Measurements from ENCODE around the gene IL11.
A peak's percentile ranks its signal among the peaks of the same experiment; 100 is the strongest.

Gene IL11

DNA sequence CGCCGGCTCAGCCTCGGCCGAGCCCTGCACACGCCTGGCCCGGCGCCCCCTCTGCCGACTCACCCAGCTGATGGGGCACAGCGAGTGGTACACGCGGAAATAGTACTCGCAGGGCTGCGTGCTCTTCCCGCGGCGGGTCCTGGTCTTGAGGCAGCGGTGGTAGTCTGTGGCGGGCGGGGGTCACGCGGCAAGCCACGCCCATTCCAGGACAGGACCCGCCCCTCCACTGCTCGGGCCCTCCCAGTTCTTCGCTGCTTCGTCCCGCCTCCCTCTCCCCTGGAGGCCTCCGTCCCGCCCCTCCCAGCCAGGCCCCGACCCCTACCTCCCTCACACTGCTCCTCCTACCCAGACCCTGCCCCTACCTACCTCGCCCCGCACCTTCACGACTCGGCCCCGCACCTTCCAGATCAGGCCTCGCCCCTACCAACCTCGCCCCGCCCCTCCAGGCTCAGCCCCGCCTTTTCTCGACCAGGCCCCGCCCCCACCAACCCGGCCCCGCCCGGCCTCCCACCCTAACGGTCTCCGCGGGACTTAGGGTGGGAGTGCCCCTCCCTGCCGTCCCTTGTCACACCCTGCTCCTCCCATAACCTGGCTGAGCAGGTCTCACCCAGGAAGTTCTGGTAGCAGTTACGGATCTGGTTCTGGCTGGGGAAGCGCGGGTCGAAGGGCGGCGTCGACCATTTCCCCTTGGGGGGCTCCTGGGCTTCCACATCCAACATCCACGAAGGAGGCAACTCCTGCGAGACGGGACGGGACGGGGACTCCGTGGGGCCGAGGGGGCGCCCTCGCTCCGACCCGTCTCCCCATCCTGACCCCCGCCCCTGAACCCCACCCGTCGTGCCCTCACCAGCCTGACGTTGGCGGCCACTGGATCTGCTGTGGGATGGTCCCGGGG is 16.2 kb downstream of the IL11 start:
- H3K27me3 ChIP-seq, result peaks cover 80% of the 10 kb centered on the region
- H3K9me3 ChIP-seq, result no peaks in the 10 kb centered on the region
- H3K27ac ChIP-seq, result no peak overlapping the region
- H3K4me3 ChIP-seq (ENCODE audit: low read depth in 1 of 2, low read length in 1 of 2), result peak overlapping the region; percentile 65 to 66
- H3K4me1 ChIP-seq (ENCODE audit: control insufficient read depth in 1 of 2, insufficient read depth in 1 of 2, low read depth in 1 of 2, low read length in 1 of 2), result peaks cover 7 to 15% of the 10 kb centered on the region in 2 experiments
- no peaks in the 10 kb centered on the region for H3K36me3 ChIP-seq
- TF ChIP-seq, protein P1, sequence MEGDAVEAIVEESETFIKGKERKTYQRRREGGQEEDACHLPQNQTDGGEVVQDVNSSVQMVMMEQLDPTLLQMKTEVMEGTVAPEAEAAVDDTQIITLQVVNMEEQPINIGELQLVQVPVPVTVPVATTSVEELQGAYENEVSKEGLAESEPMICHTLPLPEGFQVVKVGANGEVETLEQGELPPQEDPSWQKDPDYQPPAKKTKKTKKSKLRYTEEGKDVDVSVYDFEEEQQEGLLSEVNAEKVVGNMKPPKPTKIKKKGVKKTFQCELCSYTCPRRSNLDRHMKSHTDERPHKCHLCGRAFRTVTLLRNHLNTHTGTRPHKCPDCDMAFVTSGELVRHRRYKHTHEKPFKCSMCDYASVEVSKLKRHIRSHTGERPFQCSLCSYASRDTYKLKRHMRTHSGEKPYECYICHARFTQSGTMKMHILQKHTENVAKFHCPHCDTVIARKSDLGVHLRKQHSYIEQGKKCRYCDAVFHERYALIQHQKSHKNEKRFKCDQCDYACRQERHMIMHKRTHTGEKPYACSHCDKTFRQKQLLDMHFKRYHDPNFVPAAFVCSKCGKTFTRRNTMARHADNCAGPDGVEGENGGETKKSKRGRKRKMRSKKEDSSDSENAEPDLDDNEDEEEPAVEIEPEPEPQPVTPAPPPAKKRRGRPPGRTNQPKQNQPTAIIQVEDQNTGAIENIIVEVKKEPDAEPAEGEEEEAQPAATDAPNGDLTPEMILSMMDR (IDR thresholded peaks at IDR 0.05), result no peak

DNA sequence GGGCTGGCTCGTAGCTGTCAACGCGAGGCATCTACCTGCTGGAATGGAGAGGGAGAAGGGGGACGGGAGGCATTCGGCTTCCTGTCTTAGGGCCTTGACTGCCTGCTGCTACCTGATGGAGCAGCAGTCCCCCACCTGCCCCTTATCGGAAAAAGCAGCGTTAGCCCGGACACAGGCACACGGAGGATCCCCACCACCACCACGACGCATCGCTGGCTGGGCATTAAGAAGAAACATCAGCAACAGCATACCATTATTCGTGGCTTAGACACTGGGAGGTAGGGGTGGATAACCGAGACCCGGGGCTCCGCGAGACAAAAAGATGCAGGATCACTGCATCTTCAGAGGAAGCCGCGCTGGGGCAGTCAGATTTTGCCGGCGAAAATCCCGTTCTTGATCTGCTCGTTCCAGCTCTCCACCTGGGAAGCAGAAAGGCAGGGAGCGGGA is 16.9 kb downstream of the IL11 start:
- peaks cover 77% of the 10 kb centered on the region for H3K27me3 ChIP-seq
- peak overlapping the region; percentile 65 to 66 for H3K4me3 ChIP-seq (ENCODE audit: low read depth in 1 of 2, low read length in 1 of 2)
- H3K9me3 ChIP-seq, result no peaks in the 10 kb centered on the region
- TF ChIP-seq, protein P1 (IDR thresholded peaks at IDR 0.05), result no peak
- no peak overlapping the region for H3K27ac ChIP-seq
- H3K4me1 ChIP-seq (ENCODE audit: control insufficient read depth in 1 of 2, insufficient read depth in 1 of 2, low read depth in 1 of 2, low read length in 1 of 2), result peaks cover 7 to 15% of the 10 kb centered on the region in 2 experiments
- H3K36me3 ChIP-seq, result no peaks in the 10 kb centered on the region

DNA sequence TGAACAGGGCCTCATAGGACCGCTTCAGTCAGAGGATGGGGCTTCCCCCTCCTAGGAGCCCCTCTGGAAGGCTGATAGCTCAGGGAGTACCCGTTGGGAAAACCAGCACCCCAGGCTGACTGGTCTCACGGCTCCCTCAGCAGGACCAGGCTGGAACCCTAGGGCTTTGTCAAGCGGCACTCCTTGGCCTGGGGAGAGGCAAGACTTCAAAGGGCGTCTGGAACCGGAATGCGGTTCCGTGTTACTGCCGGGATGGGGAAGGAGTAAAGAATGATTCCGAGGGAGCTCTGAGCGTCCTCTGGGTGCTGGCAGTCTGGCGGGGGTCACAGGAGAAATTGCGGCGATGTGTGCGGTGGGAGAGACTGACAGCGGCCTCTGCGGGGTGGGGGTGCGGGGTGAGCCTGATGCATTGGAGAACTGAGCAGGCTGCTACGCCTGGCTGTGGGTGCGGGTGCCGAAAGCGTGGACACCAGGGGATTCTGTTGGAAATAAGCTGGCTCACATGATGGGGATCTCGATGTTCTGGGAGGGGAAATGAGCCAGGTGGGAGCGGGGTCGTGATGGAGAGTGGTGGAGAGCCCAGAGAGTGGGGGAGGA is 17.6 kb downstream of the IL11 start:
- peaks cover 71% of the 10 kb centered on the region for H3K27me3 ChIP-seq
- H3K36me3 ChIP-seq, result no peaks in the 10 kb centered on the region
- H3K4me3 ChIP-seq (ENCODE audit: low read depth in 1 of 2, low read length in 1 of 2), result peak overlapping the region in 1 of 2 experiments; percentile 66
- H3K27ac ChIP-seq, result no peak overlapping the region
- no peaks in the 10 kb centered on the region for H3K9me3 ChIP-seq
- peaks cover 7 to 15% of the 10 kb centered on the region in 2 experiments for H3K4me1 ChIP-seq (ENCODE audit: control insufficient read depth in 1 of 2, insufficient read depth in 1 of 2, low read depth in 1 of 2, low read length in 1 of 2)
- TF ChIP-seq, protein P1 (IDR thresholded peaks at IDR 0.05), result no peak

DNA sequence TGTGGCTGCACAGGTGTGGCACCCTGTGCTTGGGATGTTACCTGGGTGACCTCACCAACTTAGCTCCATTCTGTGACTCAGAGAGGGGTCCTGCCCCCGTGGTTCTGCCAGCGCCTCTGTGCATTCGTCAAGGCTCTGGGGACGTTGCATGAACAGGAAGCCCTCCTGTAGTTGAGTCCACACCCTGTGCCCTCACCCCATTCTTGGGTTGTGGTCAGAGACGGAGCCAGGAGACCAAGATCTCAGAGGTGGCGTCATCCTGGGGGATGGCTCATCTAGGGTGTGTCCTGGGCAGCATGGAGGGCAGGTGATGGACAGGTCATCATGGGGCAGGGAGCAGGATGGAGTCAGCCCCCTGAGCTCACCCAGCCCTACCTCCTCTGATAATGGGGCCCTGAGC is 18.2 kb downstream of the IL11 start:
- H3K27ac ChIP-seq, result no peak overlapping the region
- no peaks in the 10 kb centered on the region for H3K9me3 ChIP-seq
- H3K27me3 ChIP-seq, result peaks cover 65% of the 10 kb centered on the region
- peaks cover 5% of the 10 kb centered on the region for H3K36me3 ChIP-seq
- H3K4me3 ChIP-seq (ENCODE audit: low read depth in 1 of 2, low read length in 1 of 2), result no peak overlapping the region
- peaks cover 7 to 15% of the 10 kb centered on the region in 2 experiments for H3K4me1 ChIP-seq (ENCODE audit: control insufficient read depth in 1 of 2, insufficient read depth in 1 of 2, low read depth in 1 of 2, low read length in 1 of 2)
- TF ChIP-seq, protein P1 (IDR thresholded peaks at IDR 0.05), result no peak

DNA sequence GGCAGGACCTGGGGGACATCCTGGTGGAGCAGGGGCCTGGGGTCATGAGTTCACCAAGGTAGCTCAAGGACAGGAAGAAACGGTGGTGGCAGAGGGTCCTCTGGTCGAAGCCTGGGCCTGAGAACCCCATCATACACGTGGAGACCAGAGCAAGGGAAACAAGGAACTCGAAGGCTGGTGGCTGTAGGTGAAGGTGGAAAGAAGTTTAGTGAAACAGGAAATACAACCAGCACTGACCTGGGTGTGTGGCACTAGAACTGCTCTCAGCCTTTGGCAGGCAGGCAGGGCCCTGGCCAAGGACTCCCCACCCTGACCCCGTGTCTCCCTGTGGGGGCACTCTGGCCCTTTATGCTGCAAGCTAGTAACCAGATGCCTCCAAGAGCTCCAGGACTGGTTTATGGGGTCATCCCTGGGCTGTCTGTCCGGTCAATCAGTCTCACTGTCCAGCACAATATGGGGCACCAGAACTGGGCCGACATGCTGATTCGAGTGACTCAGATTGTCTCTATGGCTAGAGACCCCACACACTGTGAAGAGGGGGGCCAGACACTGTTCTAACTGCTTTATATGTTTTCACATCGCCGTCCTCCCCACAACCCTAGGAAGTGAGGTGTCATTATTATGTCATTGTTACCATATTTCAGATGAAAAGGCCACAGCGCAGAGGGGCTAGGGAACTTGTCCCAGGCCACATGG is 19.5 kb downstream of the IL11 start:
- Histone ChIP-seq H3K9me3 (no peaks in the 10 kb centered on the region), H3K4me1 (ENCODE audit: control insufficient read depth in 1 of 2, insufficient read depth in 1 of 2, low read depth in 1 of 2, low read length in 1 of 2) (peaks cover 7 to 15% of the 10 kb centered on the region in 2 experiments)

More for the DNA sequence above, 19.5 kb downstream of the IL11 start:
- TF ChIP-seq, protein P1 (IDR thresholded peaks at IDR 0.05), result no peak
- Histone ChIP-seq H3K27me3 (peaks cover 52% of the 10 kb centered on the region), H3K27ac (no peak overlapping the region), H3K4me3 (ENCODE audit: low read depth in 1 of 2, low read length in 1 of 2) (no peak overlapping the region), H3K36me3 (peaks cover 12% of the 10 kb centered on the region)

Data from neutrophil (primary cell).